HG02678 (cell line): ENCODE data around the gene WDR73.
A peak's percentile ranks its signal among the peaks of the same experiment; 100 is the strongest.
"Not testable (repeated sequence)": the region's sequence is repeated elsewhere in the genome, so short reads cannot be mapped to it uniquely, and the experiment has no call there.

Experiments
- ATAC-seq: cut with Tn5 transposase; IDR thresholded peaks from one replicate; pipeline ENCODE4 v1.9.1; 2021; ENCODE audit warnings: mild to moderate bottlenecking, moderate library complexity; ENCODE audit not compliant: unreplicated experiment

Gene WDR73

GRCh38 chr15:84658080-84658787, 4.2 kb upstream of the WDR73 start, which contains the start of gene NMB:
TSS of gene NMB (minus strand) at chr15:84658199. CDS start at chr15:84658152, 47 bp downstream.
- peak; percentile 69 for ATAC-seq

- ATAC-seq, result no peak
These were observed 3.6 kb upstream of the WDR73 start for GRCh38 chr15:84657748-84658079.

GRCh38 chr15:84656972-84657371, 2.9 kb upstream of the WDR73 start:
- ATAC-seq, result no peak

GRCh38 chr15:84654689-84655453, 788 bp upstream of the WDR73 start:
- no peak for ATAC-seq

GRCh38 chr15:84653584-84653909, 536 bp downstream of the WDR73 start:
- no peak for ATAC-seq

GRCh38 chr15:84649706-84650105, 4.4 kb downstream of the WDR73 start:
- ATAC-seq, result no peak

- ATAC-seq, result no peak
These were observed 5.5 kb downstream of the WDR73 start for GRCh38 chr15:84648539-84648938.

- ATAC-seq, result no peak
These were observed 6.4 kb downstream of the WDR73 start for GRCh38 chr15:84647726-84648125.

GRCh38 chr15:84645997-84646396, 8.1 kb downstream of the WDR73 start:
- ATAC-seq, result no peak

- ATAC-seq, result no peak
These were observed 8.6 kb downstream of the WDR73 start for GRCh38 chr15:84645496-84645895.

- ATAC-seq, result no peak
These were observed 10.2 kb downstream of the WDR73 start for GRCh38 chr15:84643838-84644237.

GRCh38 chr15:84642640-84643039, 11.4 kb downstream of the WDR73 start:
- ATAC-seq, result not testable (repeated sequence)

- ATAC-seq, result not testable (repeated sequence)
These were observed 12.2 kb downstream of the WDR73 start for GRCh38 chr15:84641871-84642270.

- no peak for ATAC-seq
These were observed 16.0 kb downstream of the WDR73 start for GRCh38 chr15:84638103-84638502.

GRCh38 chr15:84634228-84634837, 19.8 kb downstream of the WDR73 start:
- no peak for ATAC-seq

GRCh38 chr15:84633311-84634227, 20.5 kb downstream of the WDR73 start:
- ATAC-seq, result peak; percentile 39

GRCh38 chr15:84631706-84632272, 22.3 kb downstream of the WDR73 start:
- no peak for ATAC-seq

- ATAC-seq, result no peak
These were observed 25.1 kb downstream of the WDR73 start for GRCh38 chr15:84629033-84629432.

GRCh38 chr15:84625123-84625522, 29.0 kb downstream of the WDR73 start:
- no peak for ATAC-seq

- ATAC-seq, result no peak
These were observed 29.7 kb downstream of the WDR73 start for GRCh38 chr15:84624359-84624758.
